Transverse colon (tissue), 3 donors: ENCODE data around the gene CLSTN2.

ENCODE experiments used
- POLR2A ChIP-seq: fragments of 450-650 bp; IDR thresholded peaks from one replicate; pipeline ENCODE4 v1.6.1; 2016; ENCODE audit warnings: antibody characterized with exemption, mild to moderate bottlenecking, moderate library complexity
- TF ChIP-seq, protein P1 (sequence below), 5 experiments: fragments of 200-600 bp in 3 of 5; fragments of 450-650 bp in 2 of 5; sonication (generic) in 3 of 5; IDR thresholded peaks; 1 replicate in 2 of 5; 2 replicates in 3 of 5; pipeline ENCODE4 v1.5.1; 2016 to 2017; ENCODE audit warnings: antibody characterized with exemption in 5 of 5, inconsistent platforms in 3 of 5, mild to moderate bottlenecking in 2 of 5, moderate library complexity in 1 of 5

DNA sequence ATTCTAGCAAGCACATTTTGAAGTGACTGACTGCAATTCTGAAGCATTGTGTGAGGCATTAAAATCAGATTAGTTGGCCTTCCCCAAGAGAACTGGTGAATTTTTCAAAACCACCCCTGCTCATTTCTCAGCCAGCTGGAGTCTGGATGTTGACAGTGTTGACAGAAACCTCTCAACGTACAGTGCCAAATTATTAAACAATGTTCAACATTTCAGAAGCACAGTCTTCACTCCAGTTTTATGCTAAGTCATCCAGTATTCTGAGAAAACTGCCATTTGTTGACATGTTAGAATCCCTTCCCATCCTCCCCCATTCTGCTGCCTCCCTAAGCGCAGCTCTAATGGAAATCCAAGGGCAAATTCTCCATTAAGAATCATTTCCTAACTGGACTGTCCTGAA lies 373.6 kb downstream of the CLSTN2 start:
- TF ChIP-seq, protein P1, sequence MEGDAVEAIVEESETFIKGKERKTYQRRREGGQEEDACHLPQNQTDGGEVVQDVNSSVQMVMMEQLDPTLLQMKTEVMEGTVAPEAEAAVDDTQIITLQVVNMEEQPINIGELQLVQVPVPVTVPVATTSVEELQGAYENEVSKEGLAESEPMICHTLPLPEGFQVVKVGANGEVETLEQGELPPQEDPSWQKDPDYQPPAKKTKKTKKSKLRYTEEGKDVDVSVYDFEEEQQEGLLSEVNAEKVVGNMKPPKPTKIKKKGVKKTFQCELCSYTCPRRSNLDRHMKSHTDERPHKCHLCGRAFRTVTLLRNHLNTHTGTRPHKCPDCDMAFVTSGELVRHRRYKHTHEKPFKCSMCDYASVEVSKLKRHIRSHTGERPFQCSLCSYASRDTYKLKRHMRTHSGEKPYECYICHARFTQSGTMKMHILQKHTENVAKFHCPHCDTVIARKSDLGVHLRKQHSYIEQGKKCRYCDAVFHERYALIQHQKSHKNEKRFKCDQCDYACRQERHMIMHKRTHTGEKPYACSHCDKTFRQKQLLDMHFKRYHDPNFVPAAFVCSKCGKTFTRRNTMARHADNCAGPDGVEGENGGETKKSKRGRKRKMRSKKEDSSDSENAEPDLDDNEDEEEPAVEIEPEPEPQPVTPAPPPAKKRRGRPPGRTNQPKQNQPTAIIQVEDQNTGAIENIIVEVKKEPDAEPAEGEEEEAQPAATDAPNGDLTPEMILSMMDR (IDR thresholded peaks at IDR 0.05), result no peak
- TF ChIP-seq POLR2A, result no peak
